ENCODE measurements around the gene GARRE1. TPM values are rescaled to one million over a fixed set of nuclear protein-coding genes. Genes with fewer than 3 reads are reported as not detected.

Gene GARRE1
- total RNA-seq, 2 donors from 2014 or later = 21.9 to 27.9 TPM

DNA sequence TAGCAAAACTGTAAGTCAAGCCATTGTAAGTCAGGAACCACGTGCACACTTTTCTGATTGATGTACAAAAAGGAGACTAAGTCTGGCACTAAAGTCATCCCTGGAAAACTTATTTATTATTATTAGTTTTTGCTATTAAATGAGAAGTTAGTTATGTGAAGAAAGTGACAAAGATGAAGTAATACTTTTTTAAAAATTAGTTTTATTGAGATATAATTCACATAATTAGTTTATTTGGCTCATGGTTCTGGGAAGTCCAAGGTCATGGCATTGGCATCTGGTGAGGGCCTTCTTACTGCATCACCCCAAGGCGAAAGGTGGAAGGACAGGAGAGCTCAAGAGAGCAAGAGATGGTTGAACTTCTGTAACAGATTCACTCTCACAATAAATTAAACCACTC lies 36.9 kb downstream of the GARRE1 start:
- no peak overlapping the region for H3K9ac ChIP-seq (ENCODE audit: extremely low read depth, low read length, poor library complexity, severe bottlenecking)
- Mint-ChIP-seq H3K36me3 (ENCODE audit: low read depth) (peaks cover 9% of the 10 kb centered on the region), H3K4me3 (no peak overlapping the region), H3K27me3 (ENCODE audit: insufficient read depth) (no peaks in the 10 kb centered on the region), H3K4me1 (no peaks in the 10 kb centered on the region), H3K27ac (no peak overlapping the region), H3K9me3 (no peaks in the 10 kb centered on the region)
- TF ChIP-seq, protein P1, sequence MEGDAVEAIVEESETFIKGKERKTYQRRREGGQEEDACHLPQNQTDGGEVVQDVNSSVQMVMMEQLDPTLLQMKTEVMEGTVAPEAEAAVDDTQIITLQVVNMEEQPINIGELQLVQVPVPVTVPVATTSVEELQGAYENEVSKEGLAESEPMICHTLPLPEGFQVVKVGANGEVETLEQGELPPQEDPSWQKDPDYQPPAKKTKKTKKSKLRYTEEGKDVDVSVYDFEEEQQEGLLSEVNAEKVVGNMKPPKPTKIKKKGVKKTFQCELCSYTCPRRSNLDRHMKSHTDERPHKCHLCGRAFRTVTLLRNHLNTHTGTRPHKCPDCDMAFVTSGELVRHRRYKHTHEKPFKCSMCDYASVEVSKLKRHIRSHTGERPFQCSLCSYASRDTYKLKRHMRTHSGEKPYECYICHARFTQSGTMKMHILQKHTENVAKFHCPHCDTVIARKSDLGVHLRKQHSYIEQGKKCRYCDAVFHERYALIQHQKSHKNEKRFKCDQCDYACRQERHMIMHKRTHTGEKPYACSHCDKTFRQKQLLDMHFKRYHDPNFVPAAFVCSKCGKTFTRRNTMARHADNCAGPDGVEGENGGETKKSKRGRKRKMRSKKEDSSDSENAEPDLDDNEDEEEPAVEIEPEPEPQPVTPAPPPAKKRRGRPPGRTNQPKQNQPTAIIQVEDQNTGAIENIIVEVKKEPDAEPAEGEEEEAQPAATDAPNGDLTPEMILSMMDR (conservative IDR thresholded peaks at IDR 0.05) = no peak
- H3K27me3 ChIP-seq (ENCODE audit: control insufficient read depth, insufficient read depth, low read length, poor library complexity, severe bottlenecking) = no peaks in the 10 kb centered on the region
- no peak overlapping the region for H3K27ac ChIP-seq (ENCODE audit: low read depth, low read length)
- H3K9me3 ChIP-seq (ENCODE audit: control insufficient read depth, low read length) = no peaks in the 10 kb centered on the region
- DNase-seq = no peak
- WGBS, 2 experiments (ENCODE audit: insufficient coverage in 1 of 2, insufficient read length in 1 of 2) = 98 to 100% methylated on average over 1 to 2 of the region's 2 CpGs
- H3K4me3 ChIP-seq (ENCODE audit: low read length) = no peak overlapping the region
- peaks cover 4% of the 10 kb centered on the region for H3K36me3 ChIP-seq (ENCODE audit: control insufficient read depth, insufficient read depth, low read length)
- no peaks in the 10 kb centered on the region for H3K4me1 ChIP-seq (ENCODE audit: control insufficient read depth, insufficient read depth, low read length)

DNA sequence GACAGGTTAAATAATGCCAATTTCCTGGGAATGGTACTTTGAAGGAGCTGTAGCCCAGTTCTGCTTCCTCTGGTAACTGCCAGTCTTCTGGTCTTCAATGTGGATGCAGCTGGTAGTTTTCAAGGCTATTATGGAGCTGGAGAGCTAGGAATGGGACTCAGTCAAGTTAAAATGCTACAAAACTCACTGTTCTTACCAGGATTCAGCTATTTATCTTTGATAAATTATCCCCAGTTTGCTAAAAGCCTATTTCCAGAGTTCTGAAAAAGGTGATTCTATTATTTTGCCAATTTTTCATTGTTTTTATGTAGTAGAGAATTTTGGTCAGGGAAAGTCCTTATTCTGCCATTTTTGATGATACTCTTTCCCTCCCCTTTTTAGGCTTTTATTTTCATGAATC lies 40.7 kb downstream of the GARRE1 start:
- Mint-ChIP-seq H3K4me3 (no peak overlapping the region), H3K9me3 (no peaks in the 10 kb centered on the region), H3K36me3 (ENCODE audit: low read depth) (peaks cover 8% of the 10 kb centered on the region), H3K27ac (no peak overlapping the region), H3K4me1 (no peaks in the 10 kb centered on the region), H3K27me3 (ENCODE audit: insufficient read depth) (no peaks in the 10 kb centered on the region)
- no peaks in the 10 kb centered on the region for H3K9me3 ChIP-seq (ENCODE audit: control insufficient read depth, low read length)
- no peak overlapping the region for H3K4me3 ChIP-seq (ENCODE audit: low read length)
- no peaks in the 10 kb centered on the region for H3K4me1 ChIP-seq (ENCODE audit: control insufficient read depth, insufficient read depth, low read length)
- H3K27ac ChIP-seq (ENCODE audit: low read depth, low read length) = no peak overlapping the region
- H3K36me3 ChIP-seq (ENCODE audit: control insufficient read depth, insufficient read depth, low read length) = peaks cover 10% of the 10 kb centered on the region
- H3K9ac ChIP-seq (ENCODE audit: extremely low read depth, low read length, poor library complexity, severe bottlenecking) = no peak overlapping the region
- no peaks in the 10 kb centered on the region for H3K27me3 ChIP-seq (ENCODE audit: control insufficient read depth, insufficient read depth, low read length, poor library complexity, severe bottlenecking)
- TF ChIP-seq, protein P1 (conservative IDR thresholded peaks at IDR 0.05) = no peak
- DNase-seq = no peak

DNA sequence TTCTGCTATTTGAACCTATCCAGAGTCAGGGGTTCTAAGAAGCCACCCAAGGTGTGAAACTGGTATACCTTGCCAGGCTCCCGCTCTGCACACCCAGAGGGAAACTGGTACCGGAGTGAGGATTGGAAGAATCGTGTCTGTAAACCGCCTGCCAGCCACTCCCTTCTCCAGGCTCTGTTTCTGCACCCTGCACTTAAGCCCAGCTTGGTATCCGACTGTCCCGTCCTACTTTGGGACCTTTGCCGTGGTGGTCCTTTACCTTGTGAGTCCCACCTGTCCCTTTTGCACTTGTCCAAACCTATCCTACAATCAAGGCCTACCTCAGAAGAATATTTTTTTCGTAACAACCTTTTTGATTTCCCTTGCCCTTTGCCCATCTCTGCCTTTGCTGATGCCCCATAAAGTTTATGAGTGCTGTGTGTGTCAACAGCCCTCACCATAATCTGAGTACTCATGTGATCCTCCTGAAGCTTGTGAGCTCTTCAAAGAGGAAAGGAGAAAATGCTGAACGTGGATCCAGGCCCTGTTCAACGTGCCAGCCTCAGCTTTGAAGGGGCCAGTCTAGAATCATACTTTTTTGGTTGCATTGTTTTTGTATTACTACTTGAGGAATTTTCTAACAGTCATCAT lies 44.7 kb downstream of the GARRE1 start:
- TF ChIP-seq, protein P1 (conservative IDR thresholded peaks at IDR 0.05) = no peak
- H3K4me1 Mint-ChIP-seq = no peaks in the 10 kb centered on the region
- peaks cover 24% of the 10 kb centered on the region for H3K36me3 Mint-ChIP-seq (ENCODE audit: low read depth)
- Histone ChIP-seq H3K9ac (ENCODE audit: extremely low read depth, low read length, poor library complexity, severe bottlenecking) (no peak overlapping the region), H3K4me1 (ENCODE audit: control insufficient read depth, insufficient read depth, low read length) (no peaks in the 10 kb centered on the region), H3K27ac (ENCODE audit: low read depth, low read length) (no peak overlapping the region), H3K4me3 (ENCODE audit: low read length) (no peak overlapping the region), H3K36me3 (ENCODE audit: control insufficient read depth, insufficient read depth, low read length) (peaks cover 27% of the 10 kb centered on the region), H3K27me3 (ENCODE audit: control insufficient read depth, insufficient read depth, low read length, poor library complexity, severe bottlenecking) (no peaks in the 10 kb centered on the region), H3K9me3 (ENCODE audit: control insufficient read depth, low read length) (no peaks in the 10 kb centered on the region)
- 93 to 94% methylated on average over 5 to 10 of the region's 10 CpGs for WGBS, 2 experiments (ENCODE audit: insufficient coverage in 1 of 2, insufficient read length in 1 of 2)
- DNase-seq = no peak
- no peaks in the 10 kb centered on the region for H3K27me3 Mint-ChIP-seq (ENCODE audit: insufficient read depth)
- no peak overlapping the region for H3K27ac Mint-ChIP-seq
- H3K9me3 Mint-ChIP-seq = no peaks in the 10 kb centered on the region
- H3K4me3 Mint-ChIP-seq = no peak overlapping the region

All from endodermal cell (in vitro differentiated cells).